HK-2 (cell line): Measurements from ENCODE around the gene WASHC2A.
"Not testable (repeated sequence)": the region's sequence is repeated elsewhere in the genome, so short reads cannot be mapped to it uniquely, and the experiment has no call there.

Source experiments
- DNase-seq: peaks from one replicate; pipeline ENCODE4 v3.0.0-alpha.2; 2018; ENCODE audit not compliant: unreplicated experiment

Gene WASHC2A, protein sequence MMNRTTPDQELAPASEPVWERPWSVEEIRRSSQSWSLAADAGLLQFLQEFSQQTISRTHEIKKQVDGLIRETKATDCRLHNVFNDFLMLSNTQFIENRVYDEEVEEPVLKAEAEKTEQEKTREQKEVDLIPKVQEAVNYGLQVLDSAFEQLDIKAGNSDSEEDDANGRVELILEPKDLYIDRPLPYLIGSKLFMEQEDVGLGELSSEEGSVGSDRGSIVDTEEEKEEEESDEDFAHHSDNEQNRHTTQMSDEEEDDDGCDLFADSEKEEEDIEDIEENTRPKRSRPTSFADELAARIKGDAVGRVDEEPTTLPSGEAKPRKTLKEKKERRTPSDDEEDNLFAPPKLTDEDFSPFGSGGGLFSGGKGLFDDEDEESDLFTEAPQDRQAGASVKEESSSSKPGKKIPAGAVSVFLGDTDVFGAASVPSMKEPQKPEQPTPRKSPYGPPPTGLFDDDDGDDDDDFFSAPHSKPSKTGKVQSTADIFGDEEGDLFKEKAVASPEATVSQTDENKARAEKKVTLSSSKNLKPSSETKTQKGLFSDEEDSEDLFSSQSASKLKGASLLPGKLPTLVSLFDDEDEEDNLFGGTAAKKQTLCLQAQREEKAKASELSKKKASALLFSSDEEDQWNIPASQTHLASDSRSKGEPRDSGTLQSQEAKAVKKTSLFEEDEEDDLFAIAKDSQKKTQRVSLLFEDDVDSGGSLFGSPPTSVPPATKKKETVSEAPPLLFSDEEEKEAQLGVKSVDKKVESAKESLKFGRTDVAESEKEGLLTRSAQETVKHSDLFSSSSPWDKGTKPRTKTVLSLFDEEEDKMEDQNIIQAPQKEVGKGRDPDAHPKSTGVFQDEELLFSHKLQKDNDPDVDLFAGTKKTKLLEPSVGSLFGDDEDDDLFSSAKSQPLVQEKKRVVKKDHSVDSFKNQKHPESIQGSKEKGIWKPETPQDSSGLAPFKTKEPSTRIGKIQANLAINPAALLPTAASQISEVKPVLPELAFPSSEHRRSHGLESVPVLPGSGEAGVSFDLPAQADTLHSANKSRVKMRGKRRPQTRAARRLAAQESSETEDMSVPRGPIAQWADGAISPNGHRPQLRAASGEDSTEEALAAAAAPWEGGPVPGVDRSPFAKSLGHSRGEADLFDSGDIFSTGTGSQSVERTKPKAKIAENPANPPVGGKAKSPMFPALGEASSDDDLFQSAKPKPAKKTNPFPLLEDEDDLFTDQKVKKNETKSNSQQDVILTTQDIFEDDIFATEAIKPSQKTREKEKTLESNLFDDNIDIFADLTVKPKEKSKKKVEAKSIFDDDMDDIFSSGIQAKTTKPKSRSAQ (N-terminal part only)

GRCh38 chr10:50067546-50068351 is at the start of gene WASHC2A:
Gene WASHC2A, plus strand, starts transcription at chr10:50067954. Its CDS starts 52 bp downstream, at chr10:50068006.
- DNase-seq = peak; percentile 78

- not testable (repeated sequence) for DNase-seq
These were observed 48.5 kb upstream of the WASHC2A start for GRCh38 chr10:50019279-50019678.

DNA sequence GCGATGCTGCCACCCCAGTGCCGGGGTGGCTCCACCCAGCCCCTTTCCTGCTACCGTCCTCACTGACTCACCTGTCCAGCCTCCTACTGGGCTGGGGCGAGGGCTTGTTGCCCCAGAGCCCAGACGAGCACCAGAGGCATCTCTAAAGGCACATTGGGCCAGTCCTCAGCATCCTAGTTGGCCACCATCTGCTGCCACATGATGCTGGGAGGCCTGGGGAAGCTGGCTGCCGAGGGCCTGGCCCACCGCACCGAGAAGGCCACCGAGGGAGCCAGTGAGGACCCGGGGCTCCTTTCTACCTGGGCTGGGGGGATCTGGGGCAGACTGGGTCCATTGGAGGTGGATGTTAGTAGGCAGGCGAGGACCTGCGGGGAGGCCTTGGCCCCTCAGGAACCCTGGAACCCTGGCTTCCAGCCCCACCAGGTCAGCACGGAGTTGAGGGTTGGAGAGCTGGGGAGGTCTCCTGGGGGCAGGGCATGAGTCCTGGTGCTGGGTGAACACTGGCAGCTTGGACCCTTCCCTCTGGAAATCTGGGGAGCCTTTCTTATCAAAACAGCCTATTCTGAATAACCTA is 47.2 kb upstream of the WASHC2A start:
- DNase-seq = not testable (repeated sequence)

DNA sequence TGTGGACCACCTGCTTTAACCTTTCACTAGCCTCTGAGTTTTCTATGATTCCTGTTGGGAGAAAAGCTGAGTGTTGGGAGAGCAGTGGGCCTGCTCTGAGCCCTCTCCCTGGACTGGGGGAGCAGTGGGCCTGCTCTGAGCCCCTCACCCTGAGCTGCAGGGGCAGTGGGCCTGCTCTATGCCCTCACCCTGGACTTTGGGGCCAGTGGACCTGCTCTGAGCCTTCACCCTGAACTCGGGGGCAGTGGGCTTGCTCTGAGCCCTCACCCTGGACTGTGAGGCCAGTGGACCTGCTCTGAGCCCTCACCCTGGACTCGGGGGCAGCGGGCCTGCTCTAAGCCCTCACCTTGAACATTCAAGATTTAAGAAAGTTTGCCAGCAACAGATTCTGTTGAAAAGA is 46.1 kb upstream of the WASHC2A start:
- DNase-seq = no peak

DNA sequence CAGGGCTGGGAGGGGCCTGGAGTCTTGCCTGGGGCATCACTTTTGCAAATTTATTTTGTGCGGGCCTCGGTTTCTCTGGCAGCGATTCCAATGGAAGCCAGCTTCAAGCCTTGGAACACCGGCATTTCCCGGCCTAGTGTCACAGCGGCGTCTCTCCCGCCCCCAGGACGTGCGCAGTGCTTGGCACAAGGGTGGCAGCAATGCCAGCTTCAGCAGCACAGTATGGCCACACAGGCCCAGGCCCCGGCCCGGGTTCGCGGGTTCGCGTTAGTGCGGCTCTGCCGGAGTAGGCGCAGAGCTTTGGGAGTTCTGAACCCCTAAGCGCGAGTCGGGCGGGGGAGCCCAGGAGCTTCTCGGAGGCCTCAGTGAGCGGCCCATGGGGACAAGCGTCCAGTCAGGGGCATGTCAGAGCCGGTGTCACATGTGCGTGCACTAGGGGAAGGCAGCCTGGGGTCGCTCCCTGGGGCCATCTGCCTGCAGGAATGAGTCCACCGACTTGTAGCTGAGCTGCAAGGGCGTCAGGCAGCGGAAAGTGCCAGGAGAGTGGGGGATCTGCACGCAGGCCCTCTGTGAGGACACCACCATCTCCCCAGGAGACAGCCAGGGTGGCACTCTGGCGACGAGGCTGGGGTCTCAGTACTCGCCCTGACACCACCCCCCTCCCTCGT is 42.9 kb upstream of the WASHC2A start:
- DNase-seq = not testable (repeated sequence)

DNA sequence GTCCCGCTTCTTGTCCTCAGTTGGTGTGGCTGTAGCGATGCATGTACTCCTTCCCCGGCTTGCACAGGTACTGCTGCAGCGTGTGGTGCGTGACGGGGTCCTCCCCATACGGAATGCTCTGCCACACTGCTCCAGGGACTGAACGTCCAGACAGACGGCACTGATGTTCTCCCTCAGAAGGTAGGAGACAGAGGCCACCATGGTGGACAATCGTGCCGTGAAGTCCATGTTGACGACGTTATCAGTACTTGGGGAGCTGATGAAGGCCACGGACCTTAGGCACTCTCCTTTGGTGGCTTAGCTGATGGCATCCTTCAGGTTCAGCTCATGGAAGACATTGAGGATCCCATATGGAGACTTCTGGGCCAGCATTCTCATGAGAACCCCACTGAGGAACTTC is 42.1 kb upstream of the WASHC2A start:
- no peak for DNase-seq

DNA sequence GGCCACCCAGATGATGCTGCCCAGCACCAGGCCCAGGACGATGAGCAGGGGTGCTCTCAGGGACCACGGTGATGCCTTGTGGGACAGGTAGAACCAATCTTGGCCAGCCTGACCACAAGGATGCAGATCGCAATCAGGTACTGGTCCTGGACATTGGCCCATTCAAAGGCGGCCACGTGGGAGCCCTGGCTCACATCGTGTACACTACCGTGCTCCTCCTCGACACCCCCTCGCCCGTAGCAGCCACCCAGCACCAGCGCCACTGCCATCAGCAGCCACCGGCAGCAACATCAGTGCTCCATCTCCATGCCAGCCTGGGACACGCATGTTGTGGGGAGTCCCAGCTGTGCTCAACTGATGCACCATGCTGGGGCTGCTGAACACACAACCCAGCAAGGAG is 40.6 kb upstream of the WASHC2A start:
- no peak for DNase-seq

GRCh38 chr10:50033481-50033880 is 34.3 kb upstream of the WASHC2A start:
- DNase-seq = no peak

DNA sequence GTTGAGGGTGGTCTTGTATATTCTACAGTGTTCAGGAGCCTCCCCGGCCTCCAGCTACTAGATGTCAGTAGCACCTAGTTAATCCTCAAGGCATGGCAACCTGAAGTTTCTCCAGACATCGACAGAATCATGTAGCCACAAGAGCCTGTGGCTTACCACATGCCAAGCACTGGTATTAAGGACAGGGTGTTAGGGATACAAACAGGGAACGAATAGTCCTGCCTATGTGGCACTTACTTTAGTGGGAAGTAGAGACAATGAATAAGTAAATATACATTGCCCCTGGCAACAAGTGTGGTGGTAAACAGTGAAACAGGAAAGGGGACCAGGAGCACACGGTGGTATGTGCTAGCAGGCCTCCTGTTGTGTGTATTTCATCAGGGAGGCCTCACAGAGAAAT is 32.4 kb upstream of the WASHC2A start:
- DNase-seq = not testable (repeated sequence)

DNA sequence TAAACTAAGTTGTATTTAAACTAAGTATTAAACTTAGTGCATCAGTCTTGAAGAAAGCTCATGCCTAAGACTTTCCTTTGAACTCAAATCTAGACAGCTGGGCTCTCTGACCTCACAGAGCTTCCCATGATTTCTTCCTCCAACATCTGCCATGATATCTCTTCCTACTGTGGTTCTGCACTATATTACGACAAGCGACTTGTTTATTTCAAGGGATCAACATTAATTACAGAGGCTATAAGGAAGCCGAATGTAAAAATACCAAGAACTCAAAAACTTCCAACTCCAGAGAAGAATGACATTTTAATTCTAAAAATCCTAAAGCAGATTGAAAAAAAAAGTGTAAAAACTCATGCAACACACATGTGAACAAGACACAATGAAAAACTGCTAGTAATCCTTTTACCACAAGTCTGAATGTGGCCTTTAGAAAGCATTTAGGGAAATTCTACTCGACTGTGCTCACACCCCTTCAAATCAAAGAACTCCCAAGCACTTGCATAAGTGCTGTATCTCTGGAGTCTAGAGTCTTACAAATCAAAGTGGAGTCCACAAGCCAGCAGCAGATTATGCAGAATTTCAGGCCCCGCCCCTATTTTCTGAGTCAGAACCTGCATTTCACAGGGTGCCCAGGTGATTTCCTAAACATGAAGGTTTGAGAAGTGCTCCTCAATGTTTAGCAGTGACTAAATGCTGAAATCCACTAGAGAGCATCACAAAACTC is 22.7 kb upstream of the WASHC2A start:
- no peak for DNase-seq

GRCh38 chr10:50046457-50046856 is 21.3 kb upstream of the WASHC2A start:
- not testable (repeated sequence) for DNase-seq

- DNase-seq = not testable (repeated sequence)
These were observed 20.2 kb upstream of the WASHC2A start for GRCh38 chr10:50047594-50047993.

GRCh38 chr10:50051995-50052660 is 15.6 kb upstream of the WASHC2A start:
- DNase-seq = not testable (repeated sequence)

DNA sequence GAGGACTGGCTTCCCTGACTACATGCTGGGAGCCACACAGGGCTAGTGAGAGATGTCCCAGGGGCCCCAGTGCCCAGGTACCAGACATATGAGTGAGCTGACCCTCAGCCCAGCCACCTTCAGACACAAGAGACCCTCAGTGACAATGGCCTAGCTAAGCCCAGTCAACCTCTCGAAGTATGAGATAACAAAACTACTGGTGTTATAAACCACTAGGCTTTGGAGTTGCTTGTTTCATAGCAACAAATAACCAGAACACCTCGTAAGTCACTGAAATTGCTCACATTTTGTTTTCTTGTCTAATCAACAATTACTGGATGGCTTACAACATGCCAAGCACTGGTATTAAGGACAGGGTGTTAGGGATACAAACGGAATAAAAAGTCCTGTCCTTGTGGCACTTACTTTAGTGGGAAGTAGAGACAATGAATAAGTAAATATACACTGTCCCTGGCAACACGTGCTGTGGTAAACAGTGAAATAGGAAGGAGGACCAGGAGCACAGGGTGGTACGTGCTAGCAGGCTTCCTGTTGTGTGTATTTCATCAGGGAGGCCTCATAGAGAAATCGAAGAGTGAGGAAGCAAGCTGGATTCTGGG is 14.9 kb upstream of the WASHC2A start:
- DNase-seq = not testable (repeated sequence)

DNA sequence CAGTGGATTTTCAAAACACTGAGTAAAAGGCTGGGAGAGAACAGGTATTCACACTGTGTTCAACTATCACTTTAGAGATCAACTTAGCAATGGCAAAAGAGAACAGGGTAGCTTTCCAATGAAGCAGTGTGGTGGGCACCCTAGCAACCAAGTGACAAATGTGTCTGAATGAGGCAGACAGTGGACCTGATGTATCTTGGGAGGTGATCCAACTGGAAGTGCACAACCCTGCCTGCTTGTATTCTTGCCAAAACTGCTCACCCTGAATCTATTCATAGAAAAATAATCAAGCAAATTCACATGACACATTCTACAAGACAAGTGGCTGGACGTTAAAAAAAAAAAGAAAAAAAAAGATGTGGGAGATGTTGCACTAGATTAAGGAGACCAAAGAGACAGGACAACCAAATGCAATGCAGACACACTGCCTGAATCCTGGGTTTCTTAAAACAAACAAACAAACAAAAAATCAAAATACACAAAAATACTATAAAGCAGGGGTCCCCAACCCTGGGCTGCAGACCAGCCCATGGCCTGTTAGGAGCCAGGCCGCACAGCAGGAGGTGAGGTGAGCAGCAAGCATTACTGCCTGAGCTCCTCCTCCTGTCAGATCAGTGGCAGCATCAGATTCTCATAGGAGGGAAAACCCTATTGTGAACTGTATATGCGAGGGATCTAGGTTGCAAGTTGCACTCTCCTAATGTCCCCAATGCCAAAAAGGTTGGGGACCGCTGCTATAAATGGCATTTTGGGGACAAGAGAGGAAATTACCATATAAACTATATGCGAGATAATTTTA is 12.1 kb upstream of the WASHC2A start:
- DNase-seq = not testable (repeated sequence)

GRCh38 chr10:50056654-50057053 is 11.1 kb upstream of the WASHC2A start:
- not testable (repeated sequence) for DNase-seq

DNA sequence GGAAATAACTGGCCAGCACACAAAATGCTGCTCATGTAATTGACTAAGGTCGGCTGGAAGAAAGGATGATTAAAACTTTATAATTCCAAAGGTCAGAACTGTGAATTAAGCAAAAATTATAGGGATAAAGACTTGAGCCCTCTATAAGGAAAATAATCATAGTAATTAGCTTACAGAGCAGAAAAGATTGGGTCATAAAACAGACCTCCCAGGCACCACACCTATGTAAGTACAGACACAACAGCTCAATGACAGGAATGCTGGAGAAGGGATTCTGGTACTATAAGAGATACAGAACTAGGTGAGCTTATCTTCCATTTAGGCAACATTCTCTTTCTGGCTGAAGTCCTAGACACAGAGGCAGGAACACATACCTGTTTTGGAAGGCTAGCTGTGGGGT is 9.0 kb upstream of the WASHC2A start:
- DNase-seq = not testable (repeated sequence)
